Spleen (tissue), 11 donors: ENCODE data around the gene PPP3CA. TPM values are rescaled to one million over a fixed set of nuclear protein-coding genes. Genes with fewer than 3 reads are reported as not detected.

Experiments
- DNase-seq: peaks from one replicate; pipeline ENCODE4 v3.0.0-alpha.2; 2020
- H3K27ac ChIP-seq, 8 donors: fragments of 200-600 bp; sonication (generic) in 7 of 8; 1 replicate in 4 of 8; 2 replicates in 4 of 8; pipeline versions ENCODE4 v1.5.0 to v1.8.0; 2016 to 2021; ENCODE audit warnings: inconsistent platforms in 4 of 8, mild to moderate bottlenecking in 4 of 8, moderate library complexity in 1 of 8
- H3K27me3 ChIP-seq, 7 donors: fragments of 200-600 bp; sonication (generic) in 6 of 7; replicated peaks in 1 of 7; 1 replicate in 4 of 7; 2 replicates in 3 of 7; pipeline versions ENCODE4 v1.5.0 to v1.8.0; 2016 to 2021; ENCODE audit warnings: inconsistent platforms in 3 of 7, mild to moderate bottlenecking in 1 of 7
- H3K36me3 ChIP-seq, 6 donors: fragments of 200-600 bp; sonication (generic) in 5 of 6; 1 replicate in 4 of 6; 2 replicates in 2 of 6; pipeline versions ENCODE4 v1.5.0 to v1.8.0; 2016 to 2021; ENCODE audit warnings: inconsistent platforms in 2 of 6
- H3K4me1 ChIP-seq, 6 donors: fragments of 200-600 bp; sonication (generic) in 5 of 6; 1 replicate in 3 of 6; 2 replicates in 3 of 6; pipeline versions ENCODE4 v1.5.0 to v1.8.0; 2016 to 2021; ENCODE audit warnings: inconsistent platforms in 3 of 6
- H3K4me3 ChIP-seq, 8 donors: fragments of 200-600 bp; sonication (generic) in 7 of 8; 1 replicate in 4 of 8; 2 replicates in 4 of 8; pipeline versions ENCODE4 v1.5.0 to v1.8.0; 2016 to 2021; ENCODE audit warnings: inconsistent platforms in 4 of 8, mild to moderate bottlenecking in 4 of 8, moderate library complexity in 2 of 8
- H3K9me3 ChIP-seq, 8 donors: fragments of 200-600 bp; sonication (generic) in 7 of 8; 1 replicate in 4 of 8; 2 replicates in 4 of 8; pipeline versions ENCODE4 v1.5.0 to v1.8.0; 2016 to 2021; ENCODE audit warnings: inconsistent platforms in 4 of 8
- POLR2A ChIP-seq, 3 donors: fragments of 450-650 bp; IDR thresholded peaks; one replicate each; pipeline ENCODE4 v1.5.1; 2017; ENCODE audit warnings: antibody characterized with exemption in 3 of 3, mild to moderate bottlenecking in 1 of 3
- POLR2AphosphoS5 ChIP-seq, 3 donors: sonication (generic); formaldehyde crosslinking; IDR thresholded peaks; one replicate each; pipeline ENCODE4 v1.5.1; 2017; ENCODE audit warnings: antibody characterized with exemption in 3 of 3
- WGBS, 5 donors: extraction: QIAGEN DNeasy Blood & Tissue Kit in 3 of 5; methylation state at CpG; one replicate each; pipeline versions ENCODE4 v1.1.5 to v1.1.7; 2013 to 2018; 5-methylcytosine and 5-hydroxymethylcytosine counted together
- intact Hi-C: fragments of 100-400 bp; cut with DNase I; formaldehyde crosslinking; loops from one replicate; pipeline ENCODE4 v1.15.0; 2023; ENCODE audit warnings: low total_unique reads
- polyA plus RNA-seq, 3 donors: library from polyadenylated mRNA; stranded (reverse); fragments of 200-250 nt; gene quantifications; one replicate each; pipeline ENCODE4 v1.2.1, GENCODE V29; 2013
- total RNA-seq, 7 donors: library from RNA; depleted of rRNA in 3 of 7; stranded (reverse); fragments of >200 nt in 3 of 7; fragmentation: NEBNext Ultra II Directional in 4 of 7; extraction: Animal tissue kit (Norgen Biotek cat#: 25700) in 4 of 7; gene quantifications; one replicate each; pipeline versions ENCODE4 v1.1.0 to v1.2.1, GENCODE V29; 2016 to 2021
- TF ChIP-seq, protein P1 (sequence below), 11 experiments: fragments of 200-600 bp in 7 of 11; fragments of 450-650 bp in 4 of 11; sonication (generic) in 4 of 11; IDR thresholded peaks in 8 of 11; conservative IDR thresholded peaks in 3 of 11; 1 replicate in 7 of 11; 2 replicates in 4 of 11; pipeline versions ENCODE4 v1.4.0 to v1.8.0; 2016 to 2021; ENCODE audit warnings: antibody characterized with exemption in 11 of 11, inconsistent platforms in 4 of 11, mild to moderate bottlenecking in 1 of 11
- donor health status: healthy with polysubstance abuse.
- donor health status: DM: no; HTN: no; CAD: no; lungs with moderate emphysema.
- donor health status: DM: no; HTN: no; CAD: no.
- donor health status: Bipolar disorder and iron deficiency.
- donor health status: healthy.
- donor health status: DM: no; HTN: no; CAD: no.
- donor health status: DM: yes; HTN: yes; CAD: no.

Gene PPP3CA
- total and polyA plus RNA-seq, 10 donors: 15.5 to 50.0 (median 39.6) TPM

DNA sequence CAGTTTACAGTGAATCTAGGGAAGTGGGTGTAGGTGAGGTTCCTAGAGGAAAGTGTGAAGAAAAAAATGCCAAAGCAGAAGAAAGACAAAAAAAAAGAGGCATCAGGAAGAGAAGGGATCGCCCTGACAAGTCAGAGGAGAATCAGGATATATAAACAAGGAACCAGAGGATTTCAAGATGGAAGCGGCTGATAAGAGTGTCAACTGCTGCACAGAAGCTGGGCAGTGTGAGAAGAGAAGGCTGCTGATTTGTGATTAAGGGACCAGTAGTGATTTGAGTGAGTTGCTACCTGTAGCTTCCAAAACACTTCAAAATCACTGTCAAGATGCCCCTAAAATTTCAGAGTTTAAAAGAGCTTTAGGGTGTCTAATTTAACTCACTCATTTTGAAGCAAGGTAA, 258.2 kb downstream of the PPP3CA start:
- no peak for TF ChIP-seq POLR2A (IDR thresholded peaks at IDR 0.05)
- TF ChIP-seq, protein P1, sequence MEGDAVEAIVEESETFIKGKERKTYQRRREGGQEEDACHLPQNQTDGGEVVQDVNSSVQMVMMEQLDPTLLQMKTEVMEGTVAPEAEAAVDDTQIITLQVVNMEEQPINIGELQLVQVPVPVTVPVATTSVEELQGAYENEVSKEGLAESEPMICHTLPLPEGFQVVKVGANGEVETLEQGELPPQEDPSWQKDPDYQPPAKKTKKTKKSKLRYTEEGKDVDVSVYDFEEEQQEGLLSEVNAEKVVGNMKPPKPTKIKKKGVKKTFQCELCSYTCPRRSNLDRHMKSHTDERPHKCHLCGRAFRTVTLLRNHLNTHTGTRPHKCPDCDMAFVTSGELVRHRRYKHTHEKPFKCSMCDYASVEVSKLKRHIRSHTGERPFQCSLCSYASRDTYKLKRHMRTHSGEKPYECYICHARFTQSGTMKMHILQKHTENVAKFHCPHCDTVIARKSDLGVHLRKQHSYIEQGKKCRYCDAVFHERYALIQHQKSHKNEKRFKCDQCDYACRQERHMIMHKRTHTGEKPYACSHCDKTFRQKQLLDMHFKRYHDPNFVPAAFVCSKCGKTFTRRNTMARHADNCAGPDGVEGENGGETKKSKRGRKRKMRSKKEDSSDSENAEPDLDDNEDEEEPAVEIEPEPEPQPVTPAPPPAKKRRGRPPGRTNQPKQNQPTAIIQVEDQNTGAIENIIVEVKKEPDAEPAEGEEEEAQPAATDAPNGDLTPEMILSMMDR (IDR thresholded peaks at IDR 0.05 in 8 of 11, conservative IDR thresholded peaks at IDR 0.05 in 3 of 11): no peak
- TF ChIP-seq POLR2AphosphoS5 (IDR thresholded peaks at IDR 0.05): no peak
- no peak for DNase-seq
- intact Hi-C loops: no loop called here
- Histone ChIP-seq H3K4me1 (peaks cover 0 to 30% (median 7%) of the 10 kb centered on the region in 6 donors), H3K9me3 (peaks cover 0 to 9% (median 3%) of the 10 kb centered on the region in 8 donors), H3K27ac (no peak overlapping the region), H3K27me3 (no peaks in the 10 kb centered on the region), H3K4me3 (no peak overlapping the region), H3K36me3 (peaks cover 0 to 38% (median 13%) of the 10 kb centered on the region in 6 donors)
- 78 to 89% (median 80%) methylated on average over 2 of the region's 2 CpGs for WGBS, 5 donors

DNA sequence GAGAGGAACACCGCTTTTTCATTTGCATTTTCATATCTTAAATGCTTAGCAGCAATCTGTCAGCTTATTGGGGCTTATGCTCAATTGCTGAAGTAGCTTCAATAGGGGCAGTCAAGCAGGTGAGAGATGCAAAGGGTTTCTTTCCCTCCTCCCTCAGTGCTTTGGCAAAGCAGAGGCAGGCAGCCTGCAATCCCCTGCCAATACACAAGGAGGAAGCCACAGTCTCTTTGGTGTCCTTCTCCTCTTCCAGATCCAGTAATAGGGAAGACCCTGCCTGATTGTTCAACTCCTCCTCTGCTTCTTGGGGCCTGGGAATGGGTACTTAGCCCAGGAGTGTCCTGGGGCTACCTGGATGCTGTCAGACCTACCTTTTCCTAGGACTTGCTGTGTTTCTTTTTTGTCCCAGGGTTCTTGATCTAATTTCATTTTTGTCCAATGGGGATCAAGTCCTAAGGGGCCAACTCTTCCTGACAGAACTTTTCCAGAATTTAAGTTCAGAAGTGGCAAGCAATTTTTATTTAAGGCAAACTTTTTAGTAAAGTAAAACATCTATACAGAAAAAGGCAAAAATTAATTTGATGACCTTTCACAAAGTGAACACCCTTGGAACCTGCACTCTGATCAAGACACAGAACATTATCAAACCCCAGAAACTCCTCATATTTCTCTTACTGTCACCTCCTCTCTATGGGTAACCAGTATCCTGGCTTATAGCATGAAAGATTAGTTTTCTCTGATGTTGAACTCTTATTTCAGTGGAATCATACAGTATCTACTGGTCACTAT, 260.3 kb downstream of the PPP3CA start:
- H3K4me3 ChIP-seq: no peak overlapping the region
- H3K27me3 ChIP-seq: no peaks in the 10 kb centered on the region
- H3K36me3 ChIP-seq: peaks cover 0 to 30% (median 4%) of the 10 kb centered on the region in 6 donors
- no peak for TF ChIP-seq POLR2A (IDR thresholded peaks at IDR 0.05)
- TF ChIP-seq, protein P1 (IDR thresholded peaks at IDR 0.05 in 8 of 11, conservative IDR thresholded peaks at IDR 0.05 in 3 of 11): peak in 2 of 11 experiments; percentile 12 to 24
- H3K9me3 ChIP-seq: no peaks in the 10 kb centered on the region
- H3K27ac ChIP-seq: peak overlapping the region in 2 of 8 donors; percentile 13 to 64
- peak; percentile 56 for DNase-seq
- H3K4me1 ChIP-seq: peaks cover 0 to 39% (median 7%) of the 10 kb centered on the region in 6 donors
- intact Hi-C loops: no loop called here
- 44 to 100% (median 96%) methylated on average over 1 of the region's 1 CpG for WGBS, 5 donors

DNA sequence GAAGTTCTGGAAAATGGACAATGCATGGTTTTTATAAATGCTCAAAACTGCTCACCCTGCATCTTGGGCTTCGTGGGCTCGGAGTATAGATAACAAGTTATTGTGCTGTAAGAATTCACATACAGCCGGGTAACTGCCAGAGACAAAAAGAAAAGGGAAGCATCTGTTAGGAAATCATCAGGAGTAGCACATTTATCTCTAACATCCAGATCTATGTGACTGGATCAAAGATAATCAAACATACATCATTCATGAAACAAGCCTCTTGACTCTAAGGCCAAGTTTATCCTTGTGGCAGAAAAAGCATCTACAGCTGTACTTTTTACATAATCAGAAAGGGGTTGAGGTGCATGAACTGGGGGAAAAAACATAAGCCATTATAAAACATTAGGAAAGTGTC, 264.2 kb downstream of the PPP3CA start:
- Histone ChIP-seq H3K4me1 (peaks cover 0 to 46% (median 7%) of the 10 kb centered on the region in 6 donors), H3K4me3 (no peak overlapping the region), H3K27ac (no peak overlapping the region), H3K27me3 (no peaks in the 10 kb centered on the region), H3K36me3 (peaks cover 0 to 46% (median 6%) of the 10 kb centered on the region in 6 donors), H3K9me3 (no peaks in the 10 kb centered on the region)
- DNase-seq: no peak
- WGBS, 5 donors: 41 to 70% (median 58%) methylated on average over 3 of the region's 3 CpGs
- intact Hi-C loops: no loop called here
- TF ChIP-seq POLR2AphosphoS5 (IDR thresholded peaks at IDR 0.05) (no peak), POLR2A (IDR thresholded peaks at IDR 0.05) (no peak)
- TF ChIP-seq, protein P1 (IDR thresholded peaks at IDR 0.05 in 8 of 11, conservative IDR thresholded peaks at IDR 0.05 in 3 of 11): no peak

DNA sequence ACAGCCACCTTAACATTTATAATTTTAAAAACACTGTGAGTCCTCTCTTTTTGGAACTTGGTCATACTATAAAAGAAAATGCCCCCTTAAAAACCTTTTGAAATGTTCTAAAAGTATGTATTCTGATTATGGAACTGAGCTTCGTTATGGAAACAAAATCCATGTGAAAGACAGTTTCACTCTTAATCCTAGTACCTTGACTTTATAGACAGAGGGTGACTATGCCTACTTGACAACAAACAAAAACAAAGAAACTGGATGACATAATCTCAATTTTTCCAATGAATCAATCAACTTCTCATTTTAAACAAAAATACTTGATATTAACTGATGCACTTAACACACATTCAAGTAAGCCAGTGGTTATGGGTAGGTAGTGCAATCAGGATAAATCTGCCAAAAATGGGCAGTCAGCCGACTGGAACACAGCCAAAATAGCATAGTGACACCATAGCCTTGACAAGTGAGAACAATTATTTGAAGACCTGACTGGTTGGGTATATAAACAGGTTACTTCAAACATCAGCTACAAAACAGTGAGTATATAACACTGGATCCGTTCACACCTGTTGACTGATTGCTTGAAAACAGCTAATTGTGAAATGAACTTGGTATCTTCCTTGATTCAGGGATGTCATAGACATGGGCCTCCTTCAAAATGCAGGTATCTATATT, 265.5 kb downstream of the PPP3CA start:
- peaks cover 0 to 53% (median 7%) of the 10 kb centered on the region in 6 donors for H3K4me1 ChIP-seq
- no peaks in the 10 kb centered on the region for H3K9me3 ChIP-seq
- 89 to 92% (median 90%) methylated on average over 3 of the region's 3 CpGs for WGBS, 5 donors
- no peak overlapping the region for H3K4me3 ChIP-seq
- TF ChIP-seq POLR2A (IDR thresholded peaks at IDR 0.05) (no peak), POLR2AphosphoS5 (IDR thresholded peaks at IDR 0.05) (no peak)
- TF ChIP-seq, protein P1 (IDR thresholded peaks at IDR 0.05 in 8 of 11, conservative IDR thresholded peaks at IDR 0.05 in 3 of 11): no peak
- no peak overlapping the region for H3K27ac ChIP-seq
- DNase-seq: no peak
- no peaks in the 10 kb centered on the region for H3K27me3 ChIP-seq
- intact Hi-C loops: no loop called here
- peaks cover 0 to 34% (median 6%) of the 10 kb centered on the region in 6 donors for H3K36me3 ChIP-seq
